Measurements from ENCODE around the gene CYSTM1.

CYSTM1 gene

DNA sequence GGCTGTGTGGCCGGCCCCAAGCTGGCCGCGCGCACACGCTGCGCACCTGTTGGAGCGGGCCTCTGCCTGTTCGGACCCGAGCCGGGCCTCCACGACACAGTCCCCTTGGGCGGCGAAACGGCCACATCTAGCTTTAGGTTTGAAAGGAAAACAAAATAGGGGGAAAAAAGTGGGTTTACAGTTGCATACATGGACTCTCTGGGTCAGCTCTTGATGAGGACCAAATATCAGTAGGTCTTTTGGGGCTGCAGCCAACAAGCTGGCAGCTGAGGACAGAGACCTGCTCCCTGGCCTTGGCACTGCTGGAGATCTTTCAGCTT lies 28.5 kb upstream of the CYSTM1 start:
- ChIA-PET CTCF (interaction anchor here (0.8 to 16.6 kb wide), 25 partner anchors 10 to 241 kb away, joined by 3 to 336 read pairs (median 9); partner anchors contain the start of gene PURA), POLR2A (no interaction called here)
- no peak overlapping the region for H3K4me3 ChIP-seq (ENCODE audit: low read depth, low read length)
- DNase-seq (ENCODE audit: low read depth, low spot score), result no peak
- no peak for TF ChIP-seq CTCF (IDR thresholded peaks at IDR 0.05; ENCODE audit: insufficient read depth, low read length, missing control alignments)

DNA sequence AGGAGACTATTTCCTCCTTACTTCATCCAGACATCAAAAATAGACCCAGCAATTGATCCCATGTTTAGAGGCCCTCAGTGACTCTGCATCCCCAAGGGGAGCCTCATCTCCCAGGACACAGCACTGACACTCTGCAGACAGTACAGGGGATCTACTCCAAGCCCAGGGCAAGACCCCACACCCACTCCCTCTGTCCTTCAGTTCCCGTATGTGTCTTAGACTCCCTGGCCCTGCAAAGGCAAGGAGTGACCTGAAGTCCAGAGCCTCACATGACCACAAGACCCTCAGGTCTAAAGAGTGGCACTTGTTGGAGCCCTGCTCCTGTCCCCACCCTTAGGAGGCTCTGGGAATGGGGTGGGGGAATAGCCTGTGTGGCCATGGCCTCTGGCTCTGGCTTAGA lies 27.5 kb upstream of the CYSTM1 start:
- TF ChIP-seq CTCF (IDR thresholded peaks at IDR 0.05; ENCODE audit: insufficient read depth, low read length, missing control alignments), result no peak
- H3K4me3 ChIP-seq (ENCODE audit: low read depth, low read length), result no peak overlapping the region
- DNase-seq (ENCODE audit: low read depth, low spot score), result no peak
- CTCF ChIA-PET, result interaction anchor here (0.6 to 16.6 kb wide), 10 partner anchors 9 to 1490 kb away, joined by 3 to 336 read pairs (median 36); partner anchors contain the start of genes PURA and RELL2
- POLR2A ChIA-PET, result no interaction called here

DNA sequence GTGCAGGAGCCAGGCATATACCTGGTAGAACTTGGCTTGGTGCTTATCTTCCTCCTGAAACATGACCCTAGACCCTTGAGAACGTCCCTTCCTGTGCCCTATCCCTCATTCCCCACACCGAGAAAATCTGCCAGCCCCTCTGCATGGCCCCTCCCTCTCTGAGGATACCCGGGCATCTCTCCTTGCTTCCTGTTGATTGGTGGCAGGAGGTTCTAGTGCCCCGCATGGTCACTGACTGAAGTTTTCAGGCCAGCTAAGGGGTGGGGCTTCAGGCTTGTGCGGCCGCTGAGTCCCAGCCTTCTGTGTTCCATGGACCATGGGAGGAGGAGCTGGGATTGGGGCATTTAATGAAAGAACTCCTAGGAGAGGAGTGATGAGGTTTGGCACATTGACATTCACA lies 26.5 kb upstream of the CYSTM1 start:
- no peak for DNase-seq (ENCODE audit: low read depth, low spot score)

GRCh38 chr5:140150201-140150600 lies 24.8 kb upstream of the CYSTM1 start:
- ChIA-PET POLR2A (no interaction called here), CTCF (interaction anchor here (1.3 to 13.2 kb wide), 4 partner anchors 7 to 73 kb away, joined by 3 to 288 read pairs (median 94); no protein-coding TSS in a partner anchor)
- no peak overlapping the region for H3K4me3 ChIP-seq (ENCODE audit: low read depth, low read length)
- no peak for TF ChIP-seq CTCF (IDR thresholded peaks at IDR 0.05; ENCODE audit: insufficient read depth, low read length, missing control alignments)
- no peak for DNase-seq (ENCODE audit: low read depth, low spot score)

More for the DNA sequence above, 26.5 kb upstream of the CYSTM1 start:
- TF ChIP-seq CTCF (IDR thresholded peaks at IDR 0.05; ENCODE audit: insufficient read depth, low read length, missing control alignments), result no peak
- H3K4me3 ChIP-seq (ENCODE audit: low read depth, low read length), result no peak overlapping the region
- CTCF ChIA-PET, result interaction anchor here (1.3 to 10.0 kb wide), 3 partner anchors 14 to 360 kb away, joined by 3 to 251 read pairs (median 180); no protein-coding TSS in a partner anchor
- POLR2A ChIA-PET, result no interaction called here

- DNase-seq (ENCODE audit: low read depth, low spot score), result no peak
- POLR2A ChIA-PET, result interaction anchor here (0.7 kb wide), 1 partner anchor 52 kb away, joined by 4 read pairs; no protein-coding TSS in a partner anchor
- H3K4me3 ChIP-seq (ENCODE audit: low read depth, low read length), result no peak overlapping the region
- TF ChIP-seq CTCF (IDR thresholded peaks at IDR 0.05; ENCODE audit: insufficient read depth, low read length, missing control alignments), result no peak
- CTCF ChIA-PET, result interaction anchor here (1.3 to 13.2 kb wide), 6 partner anchors 8 to 75 kb away, joined by 3 to 288 read pairs (median 8); no protein-coding TSS in a partner anchor
Measured at GRCh38 chr5:140151144-140152021, 23.6 kb upstream of the CYSTM1 start.
